GM19035 (cell line): ENCODE data around the gene MAMDC4.
A peak's percentile ranks its signal among the peaks of the same experiment; 100 is the strongest.
"Not testable (repeated sequence)": the region's sequence is repeated elsewhere in the genome, so short reads cannot be mapped to it uniquely, and the experiment has no call there.

Source experiments
- ATAC-seq: cut with Tn5 transposase; IDR thresholded peaks from one replicate; pipeline ENCODE4 v1.9.1; 2021; ENCODE audit not compliant: unreplicated experiment

Gene MAMDC4

GRCh38 chr9:136860933-136861873 lies 9.1 kb downstream of the MAMDC4 start:
- ATAC-seq, result no peak

GRCh38 chr9:136861874-136862457 lies 9.8 kb downstream of the MAMDC4 start:
- no peak for ATAC-seq

GRCh38 chr9:136862849-136863622 lies 10.9 kb downstream of the MAMDC4 start:
- no peak for ATAC-seq

- ATAC-seq, result no peak
Observed at GRCh38 chr9:136863623-136864273, 11.6 kb downstream of the MAMDC4 start.

- no peak for ATAC-seq
Observed at GRCh38 chr9:136865041-136865767, 13.1 kb downstream of the MAMDC4 start.

- ATAC-seq, result no peak
Observed at GRCh38 chr9:136865768-136866103, 13.6 kb downstream of the MAMDC4 start.

- not testable (repeated sequence) for ATAC-seq
Observed at GRCh38 chr9:136866898-136867421, 14.8 kb downstream of the MAMDC4 start.

GRCh38 chr9:136867480-136867879 lies 15.3 kb downstream of the MAMDC4 start:
- ATAC-seq, result no peak

- no peak for ATAC-seq
Observed at GRCh38 chr9:136867917-136868316, 15.8 kb downstream of the MAMDC4 start.

- ATAC-seq, result no peak
Observed at GRCh38 chr9:136868644-136869043, 16.5 kb downstream of the MAMDC4 start.

- ATAC-seq, result not testable (repeated sequence)
Observed at GRCh38 chr9:136869611-136870010, 17.5 kb downstream of the MAMDC4 start.

- no peak for ATAC-seq
Observed at GRCh38 chr9:136875155-136875554, 23.0 kb downstream of the MAMDC4 start.

GRCh38 chr9:136876476-136876875 lies 24.3 kb downstream of the MAMDC4 start:
- no peak for ATAC-seq

GRCh38 chr9:136880651-136881050 lies 28.5 kb downstream of the MAMDC4 start:
- ATAC-seq, result no peak

GRCh38 chr9:136881691-136882108 lies 29.6 kb downstream of the MAMDC4 start:
- ATAC-seq, result no peak

- no peak for ATAC-seq
Observed at GRCh38 chr9:136882109-136882946, 30.2 kb downstream of the MAMDC4 start.

GRCh38 chr9:136882947-136883283 lies 30.8 kb downstream of the MAMDC4 start:
- ATAC-seq, result not testable (repeated sequence)

- not testable (repeated sequence) for ATAC-seq
Observed at GRCh38 chr9:136883670-136884069, 31.5 kb downstream of the MAMDC4 start.

GRCh38 chr9:136885950-136886578 lies 33.9 kb downstream of the MAMDC4 start, which contains the start of gene TRAF2:
TSS of gene TRAF2 (plus strand) at chr9:136886516. CDS start at chr9:136898741, 12,225 bp downstream.
- ATAC-seq, result peak; percentile 81
